Stimulated activated CD8-positive, alpha-beta memory T cell treated with anti-CD3 and anti-CD28 coated beads, Interleukin-7, amount 100 ng/mL, for 24 hours (primary cell): ENCODE data around the gene MYMX.

Experiments
- DNase-seq: peaks from one replicate; pipeline ENCODE4 v3.0.0-alpha.2; 2020; ENCODE audit warnings: low read depth

MYMX gene

DNA sequence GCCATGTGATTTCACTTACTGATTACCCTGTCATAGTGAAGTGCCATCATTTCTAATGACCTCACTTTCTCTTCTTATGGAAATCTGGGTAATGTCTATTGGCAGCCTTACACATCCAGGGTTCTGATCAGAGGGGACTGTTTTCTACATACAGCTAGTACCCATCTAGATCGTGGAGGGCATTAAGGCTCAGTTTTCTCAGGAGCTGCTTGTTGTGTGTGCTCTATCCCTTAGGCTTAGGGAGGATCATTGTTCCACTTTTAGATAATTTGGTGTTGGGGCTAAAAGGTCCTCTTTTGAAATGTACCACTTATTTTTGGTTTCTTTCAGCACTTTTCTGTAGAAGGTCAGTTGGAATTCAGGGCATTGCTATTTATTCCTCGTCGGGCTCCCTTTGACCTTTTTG, 34.0 kb downstream of the MYMX start:
- no peak for DNase-seq

- no peak for DNase-seq
These were observed 35.1 kb downstream of the MYMX start for GRCh38 chr6:44251576-44252524.

GRCh38 chr6:44253307-44254101, 36.8 kb downstream of the MYMX start:
- DNase-seq, result no peak

GRCh38 chr6:44254191-44255104, 37.7 kb downstream of the MYMX start:
- DNase-seq, result no peak

GRCh38 chr6:44255105-44255808, 38.5 kb downstream of the MYMX start:
- no peak for DNase-seq

GRCh38 chr6:44255871-44256774, 39.4 kb downstream of the MYMX start:
- no peak for DNase-seq

DNA sequence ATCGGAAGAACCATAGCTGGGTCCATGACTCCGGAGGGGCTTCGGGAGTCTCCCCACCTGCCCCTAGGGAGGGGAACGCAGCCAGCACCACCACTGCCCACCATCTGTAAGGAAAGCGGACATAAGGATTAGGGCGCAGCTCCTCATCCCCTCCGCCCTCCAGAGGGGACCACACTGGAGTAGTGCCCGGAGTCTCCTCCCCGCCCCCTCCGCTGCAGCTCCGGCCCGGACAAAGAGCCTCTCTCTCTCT, 40.0 kb downstream of the MYMX start:
- DNase-seq, result no peak

GRCh38 chr6:44257025-44257752, 40.5 kb downstream of the MYMX start, which contains the start of gene SLC35B2:
Gene SLC35B2 (minus strand): TSS chr6:44257528. CDS start chr6:44257410, 118 bp downstream.
- DNase-seq, result no peak

- DNase-seq, result no peak
These were observed 41.1 kb downstream of the MYMX start for GRCh38 chr6:44257753-44258324.

- no peak for DNase-seq
These were observed 41.7 kb downstream of the MYMX start for GRCh38 chr6:44258325-44258863.

- no peak for DNase-seq
These were observed 42.2 kb downstream of the MYMX start for GRCh38 chr6:44258921-44259320.

DNA sequence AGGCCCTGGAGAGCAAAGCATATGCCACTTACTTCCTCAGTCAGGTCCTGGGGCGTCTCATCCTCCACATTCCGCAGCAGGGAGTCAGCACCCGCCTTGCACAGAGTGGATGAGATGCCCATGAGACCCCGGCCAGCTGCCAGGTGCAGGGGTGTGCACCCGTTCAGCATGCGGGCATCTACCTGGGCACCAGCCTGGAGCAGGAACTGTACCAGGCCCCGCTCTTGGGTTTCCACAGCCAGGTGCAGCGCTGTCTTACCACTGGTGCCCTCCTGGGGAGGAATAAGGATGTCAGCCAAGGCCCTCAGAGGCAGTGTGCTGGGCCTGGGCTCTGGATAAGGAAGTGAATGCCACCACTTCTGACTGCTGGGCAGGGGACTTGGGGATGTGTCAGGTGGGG, 43.3 kb downstream of the MYMX start:
- DNase-seq, result no peak

- DNase-seq, result no peak
These were observed 43.9 kb downstream of the MYMX start for GRCh38 chr6:44260451-44261297.

GRCh38 chr6:44261581-44261980, 44.9 kb downstream of the MYMX start:
- DNase-seq, result no peak

- no peak for DNase-seq
These were observed 46.0 kb downstream of the MYMX start for GRCh38 chr6:44262467-44263353.

GRCh38 chr6:44263354-44264100, 46.8 kb downstream of the MYMX start:
- DNase-seq, result no peak
